ENCODE measurements around the gene PHYHD1.
A peak's percentile ranks its signal among the peaks of the same experiment; 100 is the strongest.

The PHYHD1 gene

DNA sequence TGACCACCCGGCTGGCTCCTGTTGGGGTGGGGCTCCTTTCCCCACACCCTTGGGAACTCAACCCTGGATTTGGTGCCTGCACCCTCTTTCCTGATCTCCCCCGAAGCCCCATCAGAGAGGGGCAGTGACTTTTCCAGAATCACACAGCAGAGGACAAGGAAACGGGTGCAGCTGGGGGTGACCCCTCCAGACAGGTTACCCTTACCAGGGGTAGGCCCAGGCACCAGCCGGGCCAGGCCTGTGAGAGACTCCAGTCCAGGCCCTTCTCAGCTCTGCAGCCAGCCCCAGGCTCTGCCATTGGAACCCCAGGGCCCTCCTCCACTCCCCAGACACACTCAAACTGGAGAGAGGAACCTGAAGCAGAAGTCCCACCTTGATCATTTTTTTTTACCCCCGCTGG lies 19.0 kb upstream of the PHYHD1 start:
- no peak for DNase-seq (ENCODE audit: low spot score)

DNA sequence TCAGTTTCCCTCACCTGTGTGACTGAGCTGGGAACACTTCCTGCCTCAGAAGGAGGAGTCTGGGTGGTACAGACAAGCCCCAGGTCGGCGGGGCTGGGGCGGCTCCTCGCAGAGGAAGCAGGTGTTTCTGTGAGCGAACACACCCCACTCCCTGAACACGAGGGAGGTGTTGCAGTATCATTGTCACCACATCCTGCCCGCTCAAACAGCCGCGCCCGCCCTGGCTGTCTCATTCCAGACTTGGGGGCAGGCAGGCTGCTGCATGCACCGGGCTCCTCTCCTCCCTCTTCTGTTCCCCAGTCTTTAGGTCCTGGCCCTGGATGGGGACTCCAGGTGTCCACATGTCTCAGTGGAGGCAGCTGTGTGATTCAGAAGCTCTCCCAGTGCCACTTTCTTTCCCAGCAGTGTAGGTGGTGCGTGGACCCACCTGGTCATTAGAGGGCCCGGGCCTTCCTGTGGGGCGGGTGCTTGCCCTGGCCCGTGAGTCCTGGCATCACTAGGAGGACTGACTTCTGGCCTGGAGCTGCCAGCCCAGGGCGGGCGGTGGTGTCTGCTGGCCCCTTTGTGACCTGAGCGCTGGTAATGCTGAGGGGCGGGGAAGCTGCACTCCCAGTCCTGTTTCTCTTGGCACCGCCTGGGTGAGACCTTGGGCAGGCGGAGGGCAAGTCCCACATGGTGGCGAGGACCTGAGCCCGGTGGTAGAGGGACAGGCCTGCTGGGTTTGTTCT lies 18.3 kb upstream of the PHYHD1 start:
- peak; percentile 90 for DNase-seq (ENCODE audit: low spot score)

DNA sequence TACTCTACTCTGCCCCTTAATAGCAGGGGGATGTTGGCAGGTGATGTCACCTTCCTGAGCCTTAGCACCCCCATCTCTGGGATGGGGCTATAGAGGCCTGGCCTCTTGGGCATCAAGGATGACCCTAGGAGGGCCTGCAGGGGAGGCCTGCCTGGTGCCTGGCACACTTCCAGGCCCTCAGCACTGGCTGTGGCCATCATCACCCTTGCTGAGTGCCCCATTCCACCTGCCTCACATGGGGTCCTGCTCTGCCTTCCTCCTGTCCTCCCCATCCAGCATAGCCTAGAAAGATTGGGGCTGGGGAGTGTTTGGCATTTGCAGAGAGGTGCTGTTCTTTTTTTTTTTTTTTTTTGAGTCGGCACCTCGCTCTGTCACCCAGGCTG lies 17.7 kb upstream of the PHYHD1 start:
- DNase-seq (ENCODE audit: low spot score): no peak

DNA sequence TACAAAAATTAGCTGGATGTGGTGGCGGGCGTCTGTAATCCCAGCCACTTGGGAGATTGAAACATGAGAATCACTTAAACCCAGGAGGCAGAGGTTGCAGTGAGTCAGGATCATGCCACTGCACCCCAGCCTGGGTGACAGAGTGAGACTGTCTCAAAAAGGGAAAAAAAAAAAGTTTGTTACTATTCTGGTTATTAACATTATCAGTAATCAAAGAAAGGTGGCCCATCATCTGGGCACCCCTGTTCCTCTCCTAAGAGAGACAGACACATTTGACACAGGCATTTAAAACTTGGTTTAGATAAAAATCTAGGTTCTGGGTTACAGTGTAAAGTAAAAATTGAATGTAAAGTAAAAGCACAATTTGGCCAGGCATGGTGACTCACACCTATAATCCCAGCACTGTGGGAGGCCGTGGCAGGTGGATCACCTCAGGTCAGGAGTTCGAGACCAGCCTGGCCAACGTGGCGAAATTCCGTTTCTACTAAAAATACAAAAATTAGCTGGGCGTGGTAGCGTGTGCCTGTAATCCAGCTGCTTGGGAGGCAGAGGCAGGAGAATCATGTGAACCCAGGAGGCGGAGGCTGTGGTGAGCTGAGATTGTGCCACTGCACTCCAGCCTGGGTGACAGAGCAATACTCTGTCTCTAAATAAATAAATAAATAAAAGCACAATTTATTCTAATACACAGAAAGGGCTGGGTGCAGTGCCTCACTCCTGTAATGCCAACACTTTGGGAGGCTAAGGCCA lies 16.7 kb upstream of the PHYHD1 start:
- DNase-seq (ENCODE audit: low spot score): no peak

DNA sequence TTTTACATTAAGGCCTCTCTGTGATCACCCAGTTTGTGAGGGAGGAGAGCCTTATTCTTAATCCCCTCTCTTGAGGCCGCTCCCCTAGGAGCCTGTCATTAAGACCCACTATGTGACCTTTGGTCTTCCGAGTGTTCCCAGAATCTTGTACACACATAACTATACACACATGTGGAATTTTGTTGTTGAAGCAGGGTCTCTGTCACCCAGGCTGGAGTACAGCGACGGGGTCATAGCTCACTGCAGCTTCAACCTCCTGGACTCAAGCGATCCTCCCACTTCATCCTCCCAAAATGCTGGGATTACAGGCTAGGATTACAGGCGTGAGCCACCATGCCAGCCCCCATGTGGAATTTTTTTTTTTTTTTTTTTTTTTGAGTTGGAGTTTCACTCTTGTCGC lies 14.8 kb upstream of the PHYHD1 start:
- DNase-seq (ENCODE audit: low spot score): no peak

DNA sequence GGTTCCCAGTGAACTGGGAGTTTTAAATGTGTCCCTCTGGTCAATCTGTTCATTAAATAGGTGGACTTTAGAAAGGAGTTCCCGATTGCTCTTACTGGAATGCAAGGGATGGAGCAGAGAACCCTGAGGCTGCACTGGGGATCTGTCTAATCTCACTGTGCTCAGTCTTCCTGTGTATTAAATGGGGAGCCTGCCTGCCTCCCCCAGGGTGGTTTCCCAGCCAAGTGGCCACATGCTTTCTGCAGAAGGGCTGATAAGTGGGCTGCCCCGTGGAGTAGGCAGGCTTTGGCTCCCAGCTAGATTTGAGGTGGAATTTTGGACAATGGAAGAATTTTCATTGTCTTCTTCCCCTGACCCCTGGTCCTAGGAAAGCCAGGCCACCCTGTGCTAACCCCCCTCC lies 14.0 kb upstream of the PHYHD1 start:
- DNase-seq (ENCODE audit: low spot score): no peak

DNA sequence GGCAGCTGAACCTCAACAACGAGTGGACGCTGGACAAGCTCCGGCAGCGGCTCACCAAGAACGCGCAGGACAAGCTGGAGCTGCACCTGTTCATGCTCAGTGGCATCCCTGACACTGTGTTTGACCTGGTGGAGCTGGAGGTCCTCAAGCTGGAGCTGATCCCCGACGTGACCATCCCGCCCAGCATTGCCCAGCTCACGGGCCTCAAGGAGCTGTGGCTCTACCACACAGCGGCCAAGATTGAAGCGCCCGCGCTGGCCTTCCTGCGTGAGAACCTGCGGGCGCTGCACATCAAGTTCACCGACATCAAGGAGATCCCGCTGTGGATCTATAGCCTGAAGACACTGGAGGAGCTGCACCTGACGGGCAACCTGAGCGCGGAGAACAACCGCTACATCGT lies 12.4 kb upstream of the PHYHD1 start:
- DNase-seq (ENCODE audit: low spot score): no peak

DNA sequence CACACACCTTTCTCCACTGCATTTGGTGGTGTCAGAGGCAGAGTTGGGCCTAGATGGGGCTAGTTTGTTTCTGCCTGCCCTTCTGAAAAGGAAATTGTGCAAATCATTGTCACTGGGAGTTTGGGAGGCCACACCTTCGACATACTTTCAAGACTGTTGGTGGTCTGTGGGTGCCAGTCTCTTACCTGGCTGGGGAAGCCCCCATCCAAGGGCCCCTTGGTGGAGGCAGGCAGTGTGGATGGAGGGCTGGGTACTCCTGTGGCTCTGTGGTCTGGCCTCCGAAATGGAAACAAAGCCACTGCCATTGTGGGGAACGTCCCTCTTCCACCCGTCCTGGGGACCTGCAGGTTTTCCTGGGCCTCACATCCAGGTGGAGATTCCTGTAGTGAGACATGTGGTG lies 10.9 kb upstream of the PHYHD1 start:
- no peak for DNase-seq (ENCODE audit: low spot score)

DNA sequence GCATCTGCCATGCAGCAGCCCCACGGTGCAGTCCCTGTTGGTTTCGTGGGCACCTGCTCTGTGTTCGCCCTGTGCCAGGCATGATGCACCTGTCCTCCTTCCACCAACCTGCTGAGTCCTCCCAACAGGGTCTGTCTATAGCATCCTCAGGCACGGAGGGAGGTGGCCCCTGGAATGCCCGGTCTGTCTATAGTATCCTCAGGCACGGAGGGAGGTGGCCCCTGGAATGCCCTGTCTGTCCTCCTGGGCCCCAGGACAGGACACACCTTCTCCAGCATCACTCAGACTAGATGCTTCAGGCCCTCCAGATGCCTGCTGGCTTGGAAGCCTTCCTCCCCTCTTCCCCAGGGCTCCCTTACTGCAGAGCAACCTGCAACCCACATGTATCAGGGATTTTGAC lies 9.9 kb upstream of the PHYHD1 start:
- no peak for DNase-seq (ENCODE audit: low spot score)

DNA sequence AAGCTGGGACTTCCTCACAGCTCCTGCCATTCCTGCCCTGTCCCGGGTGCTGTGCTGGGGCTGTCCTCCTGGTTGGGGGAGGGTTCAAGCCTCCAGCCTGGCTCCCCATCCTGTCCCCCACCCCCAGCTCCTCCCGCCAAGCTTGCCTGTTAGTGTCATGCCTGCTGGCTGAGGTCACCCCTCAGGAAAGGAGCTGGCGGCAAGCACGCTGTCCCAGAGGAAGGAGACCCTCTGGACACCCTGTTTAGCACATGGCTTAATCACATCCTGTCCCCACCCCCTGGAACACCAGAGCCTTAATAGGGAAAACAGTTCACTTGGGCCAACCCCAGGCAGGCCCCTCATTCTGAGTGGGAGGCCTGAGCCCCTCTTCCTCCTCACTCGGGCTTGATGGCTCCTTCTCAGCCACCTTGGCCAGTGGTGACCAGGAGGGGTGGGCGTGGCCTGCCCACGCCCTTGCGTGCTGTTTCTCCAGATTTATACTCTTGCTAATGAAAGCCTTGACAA lies 9.2 kb upstream of the PHYHD1 start:
- no peak for DNase-seq (ENCODE audit: low spot score)

DNA sequence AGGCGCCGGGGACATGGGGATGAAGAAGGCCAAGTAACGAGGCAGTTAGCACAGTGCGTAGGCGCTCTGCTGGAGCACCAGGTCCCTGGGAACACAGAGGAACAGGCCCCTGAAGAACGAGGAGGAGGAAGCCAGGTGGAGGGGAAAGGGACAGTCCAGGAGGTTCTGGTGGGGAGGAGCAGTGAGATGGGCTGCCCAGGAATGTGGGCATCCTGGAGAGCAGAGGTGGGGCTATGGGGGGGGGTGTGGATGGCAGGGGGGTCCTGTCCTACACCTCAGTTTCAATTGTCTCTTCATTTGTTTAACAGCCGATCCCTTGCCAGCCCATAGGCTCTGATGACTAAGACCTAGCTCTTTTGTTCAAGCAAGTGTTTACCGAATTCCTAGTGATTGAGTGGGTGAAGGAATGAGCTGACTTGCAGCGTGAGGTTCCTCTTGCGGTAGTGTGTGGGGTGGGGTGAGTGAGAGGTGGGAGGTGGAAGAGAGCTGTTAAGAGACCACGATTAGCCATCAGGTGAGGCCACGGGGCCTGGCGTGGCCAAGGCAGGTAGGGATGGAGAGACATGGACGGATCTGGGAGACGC lies 8.4 kb upstream of the PHYHD1 start:
- no peak for DNase-seq (ENCODE audit: low spot score)

DNA sequence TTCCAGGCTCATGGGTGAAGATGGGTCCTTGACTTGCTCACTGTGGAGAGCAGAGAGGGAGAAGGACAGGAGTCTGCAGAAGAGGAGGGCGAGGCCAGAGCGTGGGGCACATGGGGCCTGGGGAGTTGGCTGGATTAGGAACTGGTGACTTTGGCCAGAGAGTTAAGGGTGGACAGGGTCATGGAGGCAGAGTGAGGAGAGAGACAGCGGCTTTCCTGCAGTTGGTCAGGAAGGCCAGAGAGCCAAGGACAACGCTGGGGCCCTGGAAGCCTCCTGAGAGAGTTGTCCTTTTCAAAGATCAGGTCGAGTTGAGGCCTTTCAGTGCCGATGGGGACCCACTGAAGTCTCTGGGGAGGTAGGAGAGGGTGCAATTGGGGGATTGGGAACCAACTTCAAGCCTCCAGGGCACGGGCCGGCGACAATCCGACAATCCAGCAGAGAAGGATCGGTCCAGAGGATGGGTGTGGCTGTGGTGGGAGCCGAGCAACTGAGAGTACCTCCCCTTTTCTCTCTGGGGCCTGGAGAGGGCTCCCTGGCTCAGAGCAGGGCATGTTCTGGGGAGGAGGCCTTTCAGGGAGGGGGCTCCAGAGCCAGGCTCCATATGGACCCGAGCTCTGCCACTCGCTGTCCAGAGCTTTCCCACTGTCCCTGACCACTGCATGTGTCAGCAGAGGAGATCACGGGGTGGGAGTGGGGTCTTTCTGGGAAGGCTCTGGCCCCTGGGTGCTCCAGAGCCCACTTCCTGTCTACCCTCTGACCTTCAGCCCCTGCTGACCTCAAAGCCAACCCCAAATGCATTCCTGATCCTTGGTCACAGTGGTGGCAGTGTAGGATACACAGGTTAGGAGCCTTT lies 7.5 kb upstream of the PHYHD1 start:
- no peak for DNase-seq (ENCODE audit: low spot score)

DNA sequence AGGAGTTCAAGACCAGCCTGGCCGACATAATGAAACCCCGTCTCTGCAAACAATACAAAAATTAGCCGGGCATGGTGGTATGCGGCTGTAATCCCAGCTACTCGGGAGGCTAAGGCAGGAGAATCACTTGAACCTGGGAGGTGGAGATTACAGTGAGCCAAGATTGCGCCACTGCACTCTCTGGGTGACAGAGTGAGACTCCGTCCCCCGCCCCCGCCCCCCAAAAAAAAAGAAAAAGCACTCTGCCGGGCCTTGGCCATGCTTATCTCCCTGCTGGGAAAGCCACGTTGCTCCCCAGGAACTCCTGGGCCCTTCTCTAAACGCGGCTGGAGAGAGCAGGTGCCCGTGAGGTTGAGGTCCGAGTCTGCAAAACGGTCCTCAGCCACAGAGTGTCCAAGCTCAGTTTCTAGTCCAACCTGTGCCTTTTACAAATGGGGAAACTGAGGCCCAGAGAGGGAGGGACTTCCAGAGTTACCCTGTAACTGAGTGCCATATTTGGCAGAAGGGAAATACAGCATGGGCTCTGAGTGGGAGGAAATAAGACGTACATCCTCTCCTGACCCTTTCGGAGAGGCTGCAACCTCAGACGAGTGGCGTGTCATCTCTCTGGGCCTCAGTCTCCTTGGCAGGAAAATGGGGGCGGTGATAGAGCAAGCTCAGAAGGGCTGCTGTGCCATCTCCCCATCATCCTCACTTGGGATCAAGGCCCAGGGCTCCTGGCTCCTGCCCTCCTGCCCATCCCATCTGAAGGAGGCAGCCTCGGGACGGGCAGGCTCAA lies 6.6 kb upstream of the PHYHD1 start:
- no peak for DNase-seq (ENCODE audit: low spot score)

DNA sequence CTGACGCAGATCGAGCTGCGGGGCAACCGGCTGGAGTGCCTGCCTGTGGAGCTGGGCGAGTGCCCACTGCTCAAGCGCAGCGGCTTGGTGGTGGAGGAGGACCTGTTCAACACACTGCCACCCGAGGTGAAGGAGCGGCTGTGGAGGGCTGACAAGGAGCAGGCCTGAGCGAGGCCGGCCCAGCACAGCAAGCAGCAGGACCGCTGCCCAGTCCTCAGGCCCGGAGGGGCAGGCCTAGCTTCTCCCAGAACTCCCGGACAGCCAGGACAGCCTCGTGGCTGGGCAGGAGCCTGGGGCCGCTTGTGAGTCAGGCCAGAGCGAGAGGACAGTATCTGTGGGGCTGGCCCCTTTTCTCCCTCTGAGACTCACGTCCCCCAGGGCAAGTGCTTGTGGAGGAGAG lies 4.6 kb upstream of the PHYHD1 start:
- DNase-seq (ENCODE audit: low spot score): no peak

DNA sequence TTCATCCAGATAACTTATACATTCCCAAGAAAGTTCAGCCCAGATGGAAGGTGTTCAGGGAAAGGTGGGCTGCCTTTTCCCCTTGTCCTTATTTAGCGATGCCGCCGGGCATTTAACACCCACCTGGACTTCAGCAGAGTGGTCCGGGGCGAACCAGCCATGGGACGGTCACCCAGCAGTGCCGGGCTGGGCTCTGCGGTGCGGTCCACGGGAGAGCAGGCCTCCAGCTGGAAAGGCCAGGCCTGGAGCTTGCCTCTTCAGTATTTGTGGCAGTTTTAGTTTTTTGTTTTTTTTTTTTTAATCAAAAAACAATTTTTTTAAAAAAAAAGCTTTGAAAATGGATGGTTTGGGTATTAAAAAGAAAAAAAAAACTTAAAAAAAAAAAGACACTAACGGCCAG lies 4.0 kb upstream of the PHYHD1 start:
- DNase-seq (ENCODE audit: low spot score): no peak

DNA sequence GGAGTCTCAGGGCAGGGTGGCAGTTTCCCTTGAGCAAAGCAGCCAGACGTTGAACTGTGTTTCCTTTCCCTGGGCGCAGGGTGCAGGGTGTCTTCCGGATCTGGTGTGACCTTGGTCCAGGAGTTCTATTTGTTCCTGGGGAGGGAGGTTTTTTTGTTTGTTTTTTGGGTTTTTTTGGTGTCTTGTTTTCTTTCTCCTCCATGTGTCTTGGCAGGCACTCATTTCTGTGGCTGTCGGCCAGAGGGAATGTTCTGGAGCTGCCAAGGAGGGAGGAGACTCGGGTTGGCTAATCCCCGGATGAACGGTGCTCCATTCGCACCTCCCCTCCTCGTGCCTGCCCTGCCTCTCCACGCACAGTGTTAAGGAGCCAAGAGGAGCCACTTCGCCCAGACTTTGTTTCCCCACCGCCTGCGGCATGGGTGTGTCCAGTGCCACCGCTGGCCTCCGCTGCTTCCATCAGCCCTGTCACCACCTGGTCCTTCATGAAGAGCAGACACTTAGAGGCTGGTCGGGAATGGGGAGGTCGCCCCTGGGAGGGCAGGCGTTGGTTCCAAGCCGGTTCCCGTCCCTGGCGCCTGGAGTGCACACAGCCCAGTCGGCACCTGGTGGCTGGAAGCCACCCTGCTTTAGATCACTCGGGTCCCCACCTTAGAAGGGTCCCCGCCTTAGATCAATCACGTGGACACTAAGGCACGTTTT lies 3.5 kb upstream of the PHYHD1 start:
- no peak for DNase-seq (ENCODE audit: low spot score)

DNA sequence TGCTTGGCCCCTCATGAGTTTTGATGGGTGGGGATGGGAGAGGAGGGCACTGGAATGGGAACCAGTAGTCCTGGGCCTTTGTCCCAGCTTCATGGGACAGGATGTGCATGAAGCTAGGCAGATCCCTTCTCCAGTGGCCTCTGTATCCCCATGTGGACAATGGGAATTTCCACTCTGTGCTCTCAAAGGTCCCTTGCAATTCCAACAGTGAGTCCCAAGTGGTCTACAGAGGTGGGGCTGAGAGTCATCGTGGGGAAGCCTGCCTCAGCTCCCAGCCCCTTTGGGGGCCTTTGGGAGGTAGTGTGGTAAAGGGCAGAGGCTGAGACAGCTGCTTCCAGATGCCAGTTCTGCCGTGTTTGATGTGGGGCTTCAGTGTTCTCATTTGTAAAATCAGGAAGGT lies 1.9 kb upstream of the PHYHD1 start:
- no peak for DNase-seq (ENCODE audit: low spot score)

DNA sequence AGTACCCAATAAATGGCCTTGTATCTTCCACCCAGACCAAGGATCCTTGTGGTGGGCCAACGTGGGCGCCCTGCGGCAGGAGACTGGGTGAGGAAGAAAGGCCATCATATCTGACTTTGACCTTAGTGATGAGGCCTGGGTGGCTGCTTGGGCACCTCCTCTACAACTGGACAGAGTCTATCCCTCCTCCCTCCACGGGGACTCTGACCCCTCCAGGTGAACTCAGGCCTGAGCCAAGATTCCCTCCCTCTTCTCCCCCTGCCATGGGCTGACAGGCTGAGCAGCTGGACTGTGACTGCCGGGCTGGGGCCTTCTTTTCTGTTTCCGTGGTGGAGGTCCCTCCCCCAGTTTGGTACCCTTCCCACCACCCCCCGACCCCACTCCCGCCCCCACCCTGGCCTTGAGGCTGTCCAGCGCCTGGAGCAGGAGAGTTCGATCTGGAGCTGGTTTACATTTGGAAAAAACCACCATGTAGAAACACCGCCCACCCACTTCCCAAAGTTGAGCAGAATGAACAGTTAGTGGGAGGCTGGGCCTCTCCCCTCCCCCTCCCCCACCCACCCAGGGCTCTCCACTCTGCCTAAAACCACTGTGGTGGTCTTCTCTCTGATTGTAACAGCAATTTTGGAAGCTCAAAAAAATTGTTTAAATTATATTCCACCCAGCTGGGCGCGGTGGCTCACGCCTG lies 1.2 kb upstream of the PHYHD1 start:
- DNase-seq (ENCODE audit: low spot score): no peak

DNA sequence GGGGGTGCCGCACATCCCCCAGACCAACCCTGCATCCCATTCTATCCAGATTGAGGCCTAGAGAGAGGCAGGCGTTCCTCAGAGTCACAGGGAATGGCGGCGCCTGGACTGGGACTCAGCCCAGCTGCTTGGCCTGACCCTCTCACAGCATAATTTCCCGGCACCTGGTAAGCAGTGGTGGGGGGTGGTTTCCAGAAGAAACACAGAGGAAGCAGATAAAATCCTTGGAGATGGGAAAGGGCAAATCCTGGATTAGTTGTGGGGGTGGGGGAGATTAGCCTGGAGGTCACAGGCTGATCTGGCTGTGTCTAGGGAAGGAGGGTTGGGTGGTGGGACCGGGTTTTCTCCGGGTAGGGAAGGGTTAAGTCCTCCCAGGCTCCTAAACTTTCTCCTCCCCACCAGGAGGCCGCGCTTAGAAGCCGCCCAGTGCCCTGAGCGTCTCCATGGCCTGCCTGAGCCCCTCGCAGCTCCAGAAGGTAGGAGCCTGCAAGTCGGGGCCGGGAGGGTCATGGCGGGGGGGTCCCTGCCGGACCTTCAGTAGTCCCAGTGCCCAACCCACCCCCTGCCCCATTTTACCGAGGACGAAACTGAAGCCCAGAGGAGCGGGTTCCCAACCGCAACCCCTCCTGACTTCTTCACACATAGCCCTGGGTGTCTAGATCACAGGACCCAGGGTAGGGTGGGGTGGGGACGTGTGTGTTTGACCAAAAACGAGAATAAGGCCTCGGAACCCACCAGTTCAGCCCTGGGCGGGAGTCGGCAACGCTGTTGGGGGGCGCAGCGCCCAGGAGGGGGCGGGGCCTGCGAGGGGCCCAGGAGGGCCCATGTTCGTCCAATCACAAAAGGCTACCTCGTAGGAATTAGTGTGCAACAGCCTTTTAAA lies 1.3 kb downstream of the PHYHD1 start:
- no peak for DNase-seq (ENCODE audit: low spot score)
